Endothelial cell (in vitro differentiated cells): ENCODE data around the gene XXYLT1. TPM values are rescaled to one million over a fixed set of nuclear protein-coding genes. Genes with fewer than 3 reads are reported as not detected.

Experiments
- DNase-seq: peaks from one replicate; pipeline ENCODE4 v3.0.0; 2021; ENCODE audit warnings: low spot score
- H3K27ac Mint-ChIP-seq: one replicate; pipeline ENCODE4 v1.8.0; 2021; ENCODE audit warnings: mixed read lengths, inconsistent platforms; ENCODE audit not compliant: unreplicated experiment
- H3K27me3 Mint-ChIP-seq: one replicate; pipeline ENCODE4 v1.8.0; 2021; ENCODE audit warnings: mild to moderate bottlenecking, moderate library complexity, mixed read lengths, inconsistent platforms; ENCODE audit not compliant: unreplicated experiment
- H3K36me3 Mint-ChIP-seq: one replicate; pipeline ENCODE4 v1.8.0; 2021; ENCODE audit warnings: mild to moderate bottlenecking, low read depth, mixed read lengths, inconsistent platforms; ENCODE audit not compliant: unreplicated experiment
- H3K4me1 Mint-ChIP-seq: one replicate; pipeline ENCODE4 v1.8.0; 2021; ENCODE audit warnings: mild to moderate bottlenecking, mixed read lengths, inconsistent platforms; ENCODE audit not compliant: unreplicated experiment
- H3K4me3 Mint-ChIP-seq: one replicate; pipeline ENCODE4 v1.8.0; 2021; ENCODE audit warnings: mild to moderate bottlenecking, mixed read lengths, inconsistent platforms; ENCODE audit not compliant: unreplicated experiment
- H3K9me3 Mint-ChIP-seq: one replicate; pipeline ENCODE4 v1.8.0; 2021; ENCODE audit warnings: mixed read lengths, inconsistent platforms; ENCODE audit not compliant: unreplicated experiment
- total RNA-seq: library from RNA; stranded (reverse); fragmentation: NEBNext Ultra II Directional; extraction: Animal tissue kit (Norgen Biotek cat#: 25700); gene quantifications from one replicate; pipeline ENCODE4 v1.2.1, GENCODE V29; 2021; ENCODE audit not compliant: unreplicated experiment
- TF ChIP-seq, protein P1 (sequence below): fragments of 200-600 bp; sonication (generic); IDR thresholded peaks from one replicate; pipeline ENCODE4 v1.5.0; 2021; ENCODE audit warnings: antibody characterized with exemption; ENCODE audit not compliant: unreplicated experiment

XXYLT1 gene
- total RNA-seq, 1 donor from 2014 or later: 25.0 TPM

- Mint-ChIP-seq H3K9me3 (no peaks in the 10 kb centered on the region), H3K27ac (no peak overlapping the region), H3K4me1 (peaks cover 85% of the 10 kb centered on the region), H3K4me3 (no peak overlapping the region), H3K27me3 (peaks cover 10% of the 10 kb centered on the region), H3K36me3 (peaks cover 5% of the 10 kb centered on the region)
- TF ChIP-seq, protein P1, sequence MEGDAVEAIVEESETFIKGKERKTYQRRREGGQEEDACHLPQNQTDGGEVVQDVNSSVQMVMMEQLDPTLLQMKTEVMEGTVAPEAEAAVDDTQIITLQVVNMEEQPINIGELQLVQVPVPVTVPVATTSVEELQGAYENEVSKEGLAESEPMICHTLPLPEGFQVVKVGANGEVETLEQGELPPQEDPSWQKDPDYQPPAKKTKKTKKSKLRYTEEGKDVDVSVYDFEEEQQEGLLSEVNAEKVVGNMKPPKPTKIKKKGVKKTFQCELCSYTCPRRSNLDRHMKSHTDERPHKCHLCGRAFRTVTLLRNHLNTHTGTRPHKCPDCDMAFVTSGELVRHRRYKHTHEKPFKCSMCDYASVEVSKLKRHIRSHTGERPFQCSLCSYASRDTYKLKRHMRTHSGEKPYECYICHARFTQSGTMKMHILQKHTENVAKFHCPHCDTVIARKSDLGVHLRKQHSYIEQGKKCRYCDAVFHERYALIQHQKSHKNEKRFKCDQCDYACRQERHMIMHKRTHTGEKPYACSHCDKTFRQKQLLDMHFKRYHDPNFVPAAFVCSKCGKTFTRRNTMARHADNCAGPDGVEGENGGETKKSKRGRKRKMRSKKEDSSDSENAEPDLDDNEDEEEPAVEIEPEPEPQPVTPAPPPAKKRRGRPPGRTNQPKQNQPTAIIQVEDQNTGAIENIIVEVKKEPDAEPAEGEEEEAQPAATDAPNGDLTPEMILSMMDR: no peak
- DNase-seq: no peak
Measured at GRCh38 chr3:195153653-195154052, 117.3 kb downstream of the XXYLT1 start.

DNA sequence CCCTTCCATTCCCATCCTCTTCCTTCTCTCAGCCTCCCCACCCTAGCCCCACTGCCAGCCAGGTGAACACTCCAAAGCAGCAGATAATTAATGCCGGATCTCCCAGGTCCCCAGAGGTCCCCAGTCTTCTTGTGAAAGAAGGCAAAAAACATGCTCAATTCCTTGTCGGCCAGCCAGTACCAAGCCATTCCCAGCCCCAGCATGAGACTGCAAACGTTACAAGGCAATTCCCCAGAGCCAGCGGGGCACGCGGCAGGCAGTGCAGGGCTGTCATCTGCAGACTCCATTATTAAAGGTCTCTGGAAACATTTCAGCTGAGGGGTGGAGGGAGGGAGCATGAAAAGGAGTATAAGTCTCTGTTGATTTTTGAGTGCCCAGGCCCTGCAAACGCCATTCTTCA is 117.8 kb downstream of the XXYLT1 start:
- peaks cover 5% of the 10 kb centered on the region for H3K36me3 Mint-ChIP-seq
- peaks cover 10% of the 10 kb centered on the region for H3K27me3 Mint-ChIP-seq
- DNase-seq: no peak
- no peaks in the 10 kb centered on the region for H3K9me3 Mint-ChIP-seq
- H3K4me3 Mint-ChIP-seq: peak overlapping the region; percentile 17
- H3K27ac Mint-ChIP-seq: peak overlapping the region; percentile 25
- TF ChIP-seq, protein P1: no peak
- peaks cover 87% of the 10 kb centered on the region for H3K4me1 Mint-ChIP-seq

GRCh38 chr3:195151866-195152541 is 119.0 kb downstream of the XXYLT1 start:
- DNase-seq: no peak

GRCh38 chr3:195151402-195151801 is 119.6 kb downstream of the XXYLT1 start:
- peaks cover 89% of the 10 kb centered on the region for H3K4me1 Mint-ChIP-seq
- H3K27me3 Mint-ChIP-seq: peaks cover 11% of the 10 kb centered on the region
- H3K4me3 Mint-ChIP-seq: no peak overlapping the region
- no peak for DNase-seq
- H3K36me3 Mint-ChIP-seq: peaks cover 5% of the 10 kb centered on the region
- no peaks in the 10 kb centered on the region for H3K9me3 Mint-ChIP-seq
- TF ChIP-seq, protein P1: no peak
- H3K27ac Mint-ChIP-seq: peak overlapping the region; percentile 100

More at GRCh38 chr3:195151866-195152541, 119.0 kb downstream of the XXYLT1 start:
- peaks cover 11% of the 10 kb centered on the region for H3K27me3 Mint-ChIP-seq
- no peaks in the 10 kb centered on the region for H3K9me3 Mint-ChIP-seq
- peak overlapping the region; percentile 61 for H3K27ac Mint-ChIP-seq
- TF ChIP-seq, protein P1: no peak
- H3K36me3 Mint-ChIP-seq: peaks cover 5% of the 10 kb centered on the region
- H3K4me3 Mint-ChIP-seq: no peak overlapping the region
- peaks cover 92% of the 10 kb centered on the region for H3K4me1 Mint-ChIP-seq
